ENCODE results near the gene LRRC8B.
A peak's percentile ranks its signal among the peaks of the same experiment; 100 is the strongest.

LRRC8B gene

GRCh38 chr1:89637496-89637895, 112.9 kb downstream of the LRRC8B start:
- TF ChIP-seq CTCF (conservative IDR thresholded peaks at IDR 0.05; ENCODE audit: low read length), result no peak
- no peak overlapping the region for H3K4me3 ChIP-seq (ENCODE audit: low read length)
- DNase-seq (ENCODE audit: low read depth), result peak; percentile 28

- DNase-seq (ENCODE audit: low read depth), result no peak
- TF ChIP-seq CTCF (conservative IDR thresholded peaks at IDR 0.05; ENCODE audit: low read length), result no peak
- no peak overlapping the region for H3K4me3 ChIP-seq (ENCODE audit: low read length)
These were observed 115.8 kb downstream of the LRRC8B start for GRCh38 chr1:89640440-89640839.

GRCh38 chr1:89641781-89642180, 117.2 kb downstream of the LRRC8B start:
- TF ChIP-seq CTCF (conservative IDR thresholded peaks at IDR 0.05; ENCODE audit: low read length), result no peak
- H3K4me3 ChIP-seq (ENCODE audit: low read length), result no peak overlapping the region
- DNase-seq (ENCODE audit: low read depth), result peak; percentile 15

GRCh38 chr1:89643577-89643976, 118.9 kb downstream of the LRRC8B start:
- H3K4me3 ChIP-seq (ENCODE audit: low read length), result no peak overlapping the region
- DNase-seq (ENCODE audit: low read depth), result no peak
- no peak for TF ChIP-seq CTCF (conservative IDR thresholded peaks at IDR 0.05; ENCODE audit: low read length)

- DNase-seq (ENCODE audit: low read depth), result no peak
- no peak overlapping the region for H3K4me3 ChIP-seq (ENCODE audit: low read length)
- no peak for TF ChIP-seq CTCF (conservative IDR thresholded peaks at IDR 0.05; ENCODE audit: low read length)
These were observed 119.6 kb downstream of the LRRC8B start for GRCh38 chr1:89644119-89644814.

GRCh38 chr1:89646259-89646658, 121.6 kb downstream of the LRRC8B start:
- TF ChIP-seq CTCF (conservative IDR thresholded peaks at IDR 0.05; ENCODE audit: low read length), result no peak
- DNase-seq (ENCODE audit: low read depth), result no peak

More at GRCh38 chr1:89646259-89646658, 121.6 kb downstream of the LRRC8B start:
- H3K4me3 ChIP-seq (ENCODE audit: low read length), result no peak overlapping the region

Measured in AG10803 (cell line).